ENCODE measurements around the gene IFI30.

Gene IFI30

GRCh38 chr19:18223860-18224524, 50.4 kb downstream of the IFI30 start:
- peak overlapping the region; percentile 75 for H3K4me3 ChIP-seq (ENCODE audit: low read depth, low read length)

DNA sequence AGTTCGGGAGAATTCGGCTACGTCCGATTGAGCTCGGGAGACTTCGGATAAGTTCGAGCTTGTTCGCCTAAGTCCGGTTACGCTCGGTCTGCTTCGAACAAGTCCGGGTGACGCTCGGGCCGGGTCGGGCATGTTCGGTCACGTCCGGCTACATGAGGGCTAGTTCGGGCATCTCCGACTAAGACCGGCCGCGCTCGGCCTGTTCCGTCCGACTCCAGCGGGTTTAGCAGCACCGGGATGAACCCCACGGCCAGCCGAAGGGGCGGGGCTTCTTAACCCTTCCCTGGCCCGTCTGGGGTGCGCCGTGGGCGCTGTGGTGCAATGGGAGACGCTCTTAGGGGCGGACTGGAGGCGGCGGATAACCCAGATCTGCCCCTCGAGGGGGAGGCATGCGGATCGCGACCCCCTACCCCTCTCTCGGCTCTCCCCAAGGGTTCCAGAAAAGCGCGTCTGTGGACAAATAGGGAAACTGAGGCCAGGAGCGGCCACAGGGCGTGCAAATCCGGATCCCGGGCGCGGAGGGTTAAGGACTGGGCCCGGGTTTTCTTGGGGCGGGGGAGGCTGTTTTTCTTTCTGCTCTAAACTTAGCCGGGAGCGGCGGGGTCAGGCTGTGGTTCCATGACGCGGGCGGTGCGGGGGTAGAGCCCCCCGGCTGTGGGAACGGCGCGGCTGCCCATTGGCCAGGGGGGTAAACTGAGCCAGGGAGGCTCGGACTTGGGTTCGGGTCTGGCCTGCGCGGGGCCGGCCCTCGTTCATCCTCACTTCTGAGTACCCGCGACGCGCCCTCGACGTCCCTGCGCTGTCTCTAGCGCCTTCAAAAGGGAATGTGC, 51.1 kb downstream of the IFI30 start:
- H3K4me3 ChIP-seq (ENCODE audit: low read depth, low read length) = peak overlapping the region; percentile 75

- H3K4me3 ChIP-seq (ENCODE audit: low read depth, low read length) = peak overlapping the region; percentile 13
Observed at GRCh38 chr19:18225355-18225701, 51.7 kb downstream of the IFI30 start.

GRCh38 chr19:18225702-18226468, 52.3 kb downstream of the IFI30 start, which contains the start of gene PDE4C:
TSS of gene PDE4C (minus strand) at chr19:18226438. CDS start at chr19:18226415, 23 bp downstream.
- H3K4me3 ChIP-seq (ENCODE audit: low read depth, low read length) = peak within 1 kb of the TSS; percentile 13

- no peak overlapping the region for H3K4me3 ChIP-seq (ENCODE audit: low read depth, low read length)
Observed at GRCh38 chr19:18226956-18227780, 53.6 kb downstream of the IFI30 start.

Data from iPS-11a (cell line).